ENCODE measurements around the gene ALDH1B1. TPM values are rescaled to one million over a fixed set of nuclear protein-coding genes. Genes with fewer than 3 reads are reported as not detected.

ALDH1B1 gene
- total and polyA plus RNA-seq, 9 donors = 15.7 to 24.1 (median 21.1) TPM

GRCh38 chr9:38423273-38423972 is 30.9 kb downstream of the ALDH1B1 start:
- DNase-seq = no peak
- H3K27ac ChIP-seq (ENCODE audit: low read length) = no peak overlapping the region
- H3K36me3 ChIP-seq (ENCODE audit: control insufficient read depth, insufficient read depth, low read length) = no peaks in the 10 kb centered on the region
- H3K4me3 ChIP-seq (ENCODE audit: low read length) = no peak overlapping the region
- H3K27me3 ChIP-seq (ENCODE audit: control insufficient read depth, insufficient read depth, low read length) = peaks cover 44% of the 10 kb centered on the region
- H3K9me3 ChIP-seq (replicated peaks; ENCODE audit: control insufficient read depth, low read depth, low read length) = no peaks in the 10 kb centered on the region
- H3K4me1 ChIP-seq (ENCODE audit: control insufficient read depth, insufficient read depth, low read length) = peaks cover 8% of the 10 kb centered on the region
- WGBS (ENCODE audit: insufficient coverage) = 35% methylated on average over 12 of the region's 15 CpGs

DNA sequence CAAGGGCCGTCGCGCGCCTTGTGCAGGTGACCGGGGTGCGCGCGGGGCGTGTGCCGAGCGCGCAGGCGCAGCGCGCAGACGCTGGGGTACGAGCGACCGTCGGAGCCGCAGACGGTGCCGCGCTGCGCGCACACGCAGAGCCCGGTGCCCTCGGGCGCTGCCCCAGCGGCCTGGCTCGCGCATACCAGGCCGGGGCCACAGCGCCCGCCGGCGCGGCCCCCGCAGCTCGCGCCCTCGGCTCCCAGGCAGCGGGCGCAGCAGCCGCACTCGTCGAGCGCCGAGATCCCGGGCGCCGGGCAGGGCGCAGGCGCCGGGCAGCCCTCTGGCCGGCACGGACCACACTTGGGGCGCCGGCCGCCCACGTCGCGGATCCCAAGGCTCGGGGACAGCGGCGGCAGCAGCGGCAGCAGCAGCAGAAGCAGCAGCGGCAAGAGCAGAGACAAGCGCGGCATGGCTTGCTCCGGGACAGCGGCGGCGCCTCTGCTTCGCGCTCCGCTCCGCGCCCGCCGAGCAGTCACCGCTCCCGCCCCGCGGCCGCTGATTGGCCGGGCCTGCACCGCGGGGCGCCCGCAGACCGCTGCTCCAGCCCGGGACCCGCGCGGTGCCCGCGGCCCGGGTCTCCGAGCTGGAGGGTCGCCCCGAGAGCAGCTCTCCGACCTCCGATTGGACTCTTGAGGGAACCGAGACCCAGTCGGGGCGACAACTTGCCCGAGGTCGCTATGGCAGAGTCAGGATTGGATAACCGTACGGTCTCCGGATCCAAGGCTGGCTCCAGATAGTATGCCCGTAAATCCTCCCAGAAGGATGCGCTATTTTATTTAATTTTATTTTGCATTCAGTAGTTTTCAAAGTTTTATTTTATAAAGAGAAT is 31.7 kb downstream of the ALDH1B1 start, which contains the start of gene IGFBPL1:
Gene IGFBPL1 (minus strand): TSS at position 482 of the 871 bp plus-strand sequence. CDS start 30 bp downstream, at position 452.
- Histone ChIP-seq H3K4me3 (ENCODE audit: low read length) (peak within 1 kb of the TSS; percentile 10), H3K27me3 (ENCODE audit: control insufficient read depth, insufficient read depth, low read length) (peaks cover 44% of the 10 kb centered on the region), H3K4me1 (ENCODE audit: control insufficient read depth, insufficient read depth, low read length) (peaks cover 8% of the 10 kb centered on the region), H3K27ac (ENCODE audit: low read length) (no peak within 1 kb of the TSS), H3K36me3 (ENCODE audit: control insufficient read depth, insufficient read depth, low read length) (no peaks in the 10 kb centered on the region), H3K9me3 (replicated peaks; ENCODE audit: control insufficient read depth, low read depth, low read length) (no peaks in the 10 kb centered on the region)
- WGBS (ENCODE audit: insufficient coverage) = under 1% methylated on average over 108 of the region's 115 CpGs
- DNase-seq = peak; percentile 37

- DNase-seq = no peak
- Histone ChIP-seq H3K27ac (ENCODE audit: low read length) (no peak overlapping the region), H3K27me3 (ENCODE audit: control insufficient read depth, insufficient read depth, low read length) (peaks cover 43% of the 10 kb centered on the region), H3K4me1 (ENCODE audit: control insufficient read depth, insufficient read depth, low read length) (peaks cover 8% of the 10 kb centered on the region), H3K9me3 (replicated peaks; ENCODE audit: control insufficient read depth, low read depth, low read length) (no peaks in the 10 kb centered on the region), H3K4me3 (ENCODE audit: low read length) (no peak overlapping the region), H3K36me3 (ENCODE audit: control insufficient read depth, insufficient read depth, low read length) (no peaks in the 10 kb centered on the region)
- 100% methylated on average over 2 of the region's 4 CpGs for WGBS (ENCODE audit: insufficient coverage)
Observed at GRCh38 chr9:38424918-38425317, 32.4 kb downstream of the ALDH1B1 start.

GRCh38 chr9:38428062-38428461 is 35.6 kb downstream of the ALDH1B1 start:
- no peaks in the 10 kb centered on the region for H3K9me3 ChIP-seq (replicated peaks; ENCODE audit: control insufficient read depth, low read depth, low read length)
- no CpG with 5 or more reads among the region's 1 CpG for WGBS (ENCODE audit: insufficient coverage)
- no peaks in the 10 kb centered on the region for H3K36me3 ChIP-seq (ENCODE audit: control insufficient read depth, insufficient read depth, low read length)
- H3K4me3 ChIP-seq (ENCODE audit: low read length) = no peak overlapping the region
- H3K27me3 ChIP-seq (ENCODE audit: control insufficient read depth, insufficient read depth, low read length) = peaks cover 22% of the 10 kb centered on the region
- DNase-seq = no peak
- no peak overlapping the region for H3K27ac ChIP-seq (ENCODE audit: low read length)
- H3K4me1 ChIP-seq (ENCODE audit: control insufficient read depth, insufficient read depth, low read length) = peaks cover 6% of the 10 kb centered on the region

DNA sequence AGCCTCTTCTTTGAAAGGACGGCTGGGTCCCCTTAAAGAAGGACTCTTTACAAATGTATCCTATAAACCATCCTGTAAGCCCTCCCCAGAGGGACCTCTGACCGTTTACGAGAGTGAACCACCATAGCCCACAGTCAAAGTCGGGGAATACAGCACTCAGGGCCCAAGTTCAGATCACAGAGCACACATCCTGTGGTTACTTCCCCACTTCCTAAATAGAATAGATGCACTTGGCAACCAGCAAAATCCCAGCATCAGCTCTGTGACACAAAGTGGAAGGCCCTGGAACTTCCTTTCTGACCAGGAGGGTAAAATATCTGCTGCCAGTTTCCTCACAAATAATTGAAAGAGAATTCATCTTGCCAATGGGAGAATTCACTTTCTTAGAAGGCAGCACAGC is 38.6 kb downstream of the ALDH1B1 start:
- Histone ChIP-seq H3K36me3 (ENCODE audit: control insufficient read depth, insufficient read depth, low read length) (no peaks in the 10 kb centered on the region), H3K4me3 (ENCODE audit: low read length) (no peak overlapping the region), H3K27ac (ENCODE audit: low read length) (no peak overlapping the region), H3K27me3 (ENCODE audit: control insufficient read depth, insufficient read depth, low read length) (peaks cover 2% of the 10 kb centered on the region), H3K9me3 (replicated peaks; ENCODE audit: control insufficient read depth, low read depth, low read length) (no peaks in the 10 kb centered on the region), H3K4me1 (ENCODE audit: control insufficient read depth, insufficient read depth, low read length) (no peaks in the 10 kb centered on the region)
- 37% methylated on average over 4 of the region's 4 CpGs for WGBS (ENCODE audit: insufficient coverage)
- DNase-seq = peak; percentile 55

DNA sequence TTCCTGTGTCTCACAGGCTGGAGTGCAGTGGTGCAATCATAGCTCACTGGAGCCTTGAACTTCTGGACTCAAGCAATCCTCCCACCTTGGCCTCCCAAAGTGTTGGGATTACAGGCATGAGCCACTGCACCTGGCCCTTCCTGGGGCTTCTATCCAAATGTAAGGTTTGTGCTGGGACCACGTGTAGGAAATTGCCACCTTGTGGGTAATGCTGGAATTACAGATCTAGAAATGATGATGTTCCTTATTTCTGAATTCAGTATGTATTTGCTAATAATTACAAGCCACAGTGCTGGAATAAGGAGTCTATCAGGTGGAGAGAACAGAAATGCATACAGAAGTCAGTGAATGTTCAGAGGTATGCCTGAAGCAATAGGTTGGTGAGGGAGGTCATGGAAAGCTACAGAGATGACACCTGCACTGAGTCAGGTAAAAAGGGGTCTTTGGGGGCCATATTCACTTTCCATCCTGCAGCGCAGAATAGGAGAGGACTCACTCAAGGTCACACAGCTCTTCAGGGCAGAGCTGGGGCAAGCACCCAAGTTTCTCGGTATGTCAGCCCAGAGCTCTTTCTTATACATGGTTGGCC is 40.5 kb downstream of the ALDH1B1 start:
- DNase-seq = peak; percentile 47
- H3K4me1 ChIP-seq (ENCODE audit: control insufficient read depth, insufficient read depth, low read length) = no peaks in the 10 kb centered on the region
- 66% methylated on average over 2 of the region's 3 CpGs for WGBS (ENCODE audit: insufficient coverage)
- H3K27ac ChIP-seq (ENCODE audit: low read length) = no peak overlapping the region
- no peaks in the 10 kb centered on the region for H3K9me3 ChIP-seq (replicated peaks; ENCODE audit: control insufficient read depth, low read depth, low read length)
- H3K36me3 ChIP-seq (ENCODE audit: control insufficient read depth, insufficient read depth, low read length) = no peaks in the 10 kb centered on the region
- H3K4me3 ChIP-seq (ENCODE audit: low read length) = no peak overlapping the region
- no peaks in the 10 kb centered on the region for H3K27me3 ChIP-seq (ENCODE audit: control insufficient read depth, insufficient read depth, low read length)

DNA sequence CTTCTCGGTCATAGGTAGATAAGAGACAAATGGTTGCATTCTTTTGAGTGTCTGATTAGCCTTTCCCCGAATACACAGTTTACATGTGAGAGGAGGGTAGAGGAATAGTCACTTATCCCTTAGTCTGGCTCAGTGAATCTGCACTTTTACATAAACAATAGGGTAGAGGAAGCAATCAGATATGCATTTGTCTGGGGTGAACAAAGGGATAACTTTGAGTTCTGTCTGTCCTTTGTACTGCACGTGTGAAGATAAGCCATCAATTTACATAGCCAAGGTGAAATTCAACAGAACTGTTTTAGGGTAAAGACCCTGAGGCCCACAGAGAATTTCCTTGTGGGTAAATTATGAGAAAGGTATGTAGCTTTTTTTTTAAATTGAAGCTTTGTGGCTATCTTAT is 41.9 kb downstream of the ALDH1B1 start:
- peaks cover under 1% of the 10 kb centered on the region for H3K27me3 ChIP-seq (ENCODE audit: control insufficient read depth, insufficient read depth, low read length)
- no peaks in the 10 kb centered on the region for H3K4me1 ChIP-seq (ENCODE audit: control insufficient read depth, insufficient read depth, low read length)
- DNase-seq = no peak
- H3K9me3 ChIP-seq (replicated peaks; ENCODE audit: control insufficient read depth, low read depth, low read length) = no peaks in the 10 kb centered on the region
- H3K27ac ChIP-seq (ENCODE audit: low read length) = no peak overlapping the region
- H3K36me3 ChIP-seq (ENCODE audit: control insufficient read depth, insufficient read depth, low read length) = no peaks in the 10 kb centered on the region
- WGBS (ENCODE audit: insufficient coverage) = 17% methylated on average over 1 of the region's 3 CpGs
- no peak overlapping the region for H3K4me3 ChIP-seq (ENCODE audit: low read length)

DNA sequence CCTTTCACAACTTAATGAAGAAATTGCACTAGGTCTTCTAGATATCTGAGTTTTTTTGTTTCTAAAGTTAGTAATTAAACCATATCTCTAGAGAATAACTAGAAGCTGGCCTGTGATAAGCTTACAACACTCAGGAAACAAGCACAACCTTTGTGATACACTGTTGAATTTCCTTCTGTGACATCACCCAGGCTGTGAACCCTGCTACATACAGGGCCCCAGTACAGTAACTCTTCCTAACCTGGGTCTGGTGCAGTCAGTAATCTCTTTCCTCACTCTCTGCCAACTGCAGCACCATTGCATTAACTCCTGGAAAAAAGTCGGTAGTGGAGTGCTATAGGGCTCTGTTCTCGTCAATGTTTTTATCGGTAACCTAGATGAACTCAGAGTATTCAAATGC is 42.4 kb downstream of the ALDH1B1 start:
- Histone ChIP-seq H3K4me3 (ENCODE audit: low read length) (no peak overlapping the region), H3K4me1 (ENCODE audit: control insufficient read depth, insufficient read depth, low read length) (no peaks in the 10 kb centered on the region), H3K36me3 (ENCODE audit: control insufficient read depth, insufficient read depth, low read length) (no peaks in the 10 kb centered on the region), H3K27ac (ENCODE audit: low read length) (no peak overlapping the region), H3K9me3 (replicated peaks; ENCODE audit: control insufficient read depth, low read depth, low read length) (no peaks in the 10 kb centered on the region), H3K27me3 (ENCODE audit: control insufficient read depth, insufficient read depth, low read length) (peaks cover 3% of the 10 kb centered on the region)
- no peak for DNase-seq
- WGBS (ENCODE audit: insufficient coverage) = no CpG with 5 or more reads among the region's 3 CpGs

DNA sequence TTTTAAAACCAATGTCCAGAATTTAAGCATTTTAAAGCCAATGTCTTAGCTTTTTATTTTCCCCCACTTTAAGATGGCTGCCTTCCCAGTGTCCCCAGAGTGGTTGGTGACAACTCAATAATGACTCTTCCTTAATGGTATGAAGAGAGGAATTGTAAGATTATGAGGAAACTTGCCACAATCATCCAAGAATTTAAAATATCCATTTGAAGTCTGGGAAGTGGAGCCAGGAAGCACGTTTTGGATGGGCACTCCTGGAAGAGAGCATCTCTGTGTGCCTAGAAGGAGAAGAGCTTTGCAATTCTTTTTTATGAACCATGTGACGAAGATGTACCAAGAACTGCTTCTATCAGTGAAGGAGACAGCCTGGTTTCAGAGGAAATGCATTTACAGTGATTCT is 43.0 kb downstream of the ALDH1B1 start:
- Histone ChIP-seq H3K9me3 (replicated peaks; ENCODE audit: control insufficient read depth, low read depth, low read length) (no peaks in the 10 kb centered on the region), H3K36me3 (ENCODE audit: control insufficient read depth, insufficient read depth, low read length) (no peaks in the 10 kb centered on the region), H3K27me3 (ENCODE audit: control insufficient read depth, insufficient read depth, low read length) (peaks cover 3% of the 10 kb centered on the region), H3K4me1 (ENCODE audit: control insufficient read depth, insufficient read depth, low read length) (no peaks in the 10 kb centered on the region), H3K27ac (ENCODE audit: low read length) (no peak overlapping the region), H3K4me3 (ENCODE audit: low read length) (no peak overlapping the region)
- 29% methylated on average over 1 of the region's 2 CpGs for WGBS (ENCODE audit: insufficient coverage)
- DNase-seq = no peak

GRCh38 chr9:38436708-38437107 is 44.2 kb downstream of the ALDH1B1 start:
- no peak overlapping the region for H3K4me3 ChIP-seq (ENCODE audit: low read length)
- H3K27me3 ChIP-seq (ENCODE audit: control insufficient read depth, insufficient read depth, low read length) = peaks cover 3% of the 10 kb centered on the region
- no peak overlapping the region for H3K27ac ChIP-seq (ENCODE audit: low read length)
- no peaks in the 10 kb centered on the region for H3K9me3 ChIP-seq (replicated peaks; ENCODE audit: control insufficient read depth, low read depth, low read length)
- DNase-seq = no peak
- no peaks in the 10 kb centered on the region for H3K36me3 ChIP-seq (ENCODE audit: control insufficient read depth, insufficient read depth, low read length)
- 100% methylated on average over 1 of the region's 2 CpGs for WGBS (ENCODE audit: insufficient coverage)
- no peaks in the 10 kb centered on the region for H3K4me1 ChIP-seq (ENCODE audit: control insufficient read depth, insufficient read depth, low read length)

All from muscle of leg (tissue), 11 donors.